Measurements from ENCODE around the gene SH3TC1.

GRCh38 chr4:8220661-8221450 lies 21.8 kb downstream of the SH3TC1 start:
- no peak for TF ChIP-seq CTCF (conservative IDR thresholded peaks at IDR 0.05)
- TF ChIP-seq ZFX (IDR thresholded peaks at IDR 0.05): no peak

Data from C4-2B (cell line).